ENCODE data around the gene ZNF444. TPM values are rescaled to one million over a fixed set of nuclear protein-coding genes. Genes with fewer than 3 reads are reported as not detected.

ZNF444 gene
- total and polyA plus RNA-seq, 9 of the 15 experiments (the other 6 are each of a cell fraction or from before 2014, with no cell fraction given), result 0.39 to 40.0 (median 6.9) TPM

- TF ChIP-seq ZBTB5 (IDR thresholded peaks at IDR 0.05) (no peak), EZH2 (IDR thresholded peaks at IDR 0.05; ENCODE audit: borderline replicate concordance, low read depth, low read length) (no peak), PML (IDR thresholded peaks at IDR 0.05; ENCODE audit: low read length) (peak; percentile 54; the same call in 1 of the 2 replicates), EGR1 (conservative IDR thresholded peaks at IDR 0.05) (0 out of 2 replicates have a peak, but pooled peaks have one; percentile 49), ZNF518B (CRISPR knock-in tag; IDR thresholded peaks at IDR 0.05) (no peak), GABPB1 (CRISPR knock-in tag; IDR thresholded peaks at IDR 0.05) (peak; percentile 86), ZNF785 (CRISPR knock-in tag; IDR thresholded peaks at IDR 0.05) (no peak), TRIM24 (IDR thresholded peaks at IDR 0.05) (no peak), ZBTB34 (CRISPR knock-in tag; IDR thresholded peaks at IDR 0.05) (no peak), POLR2AphosphoS2 (IDR thresholded peaks at IDR 0.05; ENCODE audit: low read length) (no peak), CHD1 (IDR thresholded peaks at IDR 0.05; ENCODE audit: low read length) (no peak), TCF7L2 (IDR thresholded peaks at IDR 0.05; ENCODE audit: low read depth, low read length) (0 out of 2 replicates have a peak, but pooled peaks have one; percentile 46), HMGXB4 (CRISPR knock-in tag; IDR thresholded peaks at IDR 0.05) (no peak), CHCHD3 (CRISPR knock-in tag; IDR thresholded peaks at IDR 0.05) (no peak), ZNF695 (CRISPR knock-in tag; IDR thresholded peaks at IDR 0.05) (no peak), ZNF280B (CRISPR knock-in tag; IDR thresholded peaks at IDR 0.05) (no peak)
These were observed at the start of gene ZNF444 (continued) for GRCh38 chr19:56140583-56141416.
